ELF-1 (cell line): ENCODE data around the gene TMEM244.
"Not testable (repeated sequence)": the region's sequence is repeated elsewhere in the genome, so short reads cannot be mapped to it uniquely, and the experiment has no call there.

ENCODE experiments used
- DNase-seq: peaks from one replicate; pipeline ENCODE4 v3.0.0-alpha.2; 2016; ENCODE audit warnings: low read depth, low spot score

Gene TMEM244

GRCh38 chr6:129812145-129812777 lies 48.9 kb downstream of the TMEM244 start:
- no peak for DNase-seq

GRCh38 chr6:129807141-129807540 lies 54.0 kb downstream of the TMEM244 start:
- DNase-seq: not testable (repeated sequence)

- DNase-seq: not testable (repeated sequence)
Measured at GRCh38 chr6:129802920-129803319, 58.2 kb downstream of the TMEM244 start.

GRCh38 chr6:129801909-129802308 lies 59.2 kb downstream of the TMEM244 start:
- DNase-seq: no peak

DNA sequence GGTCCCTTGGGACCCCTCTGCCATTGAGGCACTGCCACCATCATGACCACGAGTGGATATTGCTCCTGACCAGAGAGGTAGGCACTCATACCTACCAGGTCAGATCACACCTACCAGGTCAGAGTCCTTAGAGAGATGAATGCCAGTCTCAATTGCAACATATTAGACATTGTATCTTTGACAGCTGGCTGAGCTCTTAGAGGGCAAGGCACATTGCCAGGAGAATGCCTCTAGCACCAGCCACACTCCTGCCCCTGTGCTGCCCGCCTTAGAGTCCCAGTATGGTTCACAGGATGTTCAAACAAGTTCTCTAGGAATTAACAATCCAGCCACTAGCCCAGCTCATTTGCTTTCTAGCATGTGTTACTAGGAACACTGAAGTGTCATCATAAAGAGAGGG lies 65.9 kb downstream of the TMEM244 start:
- DNase-seq: no peak

GRCh38 chr6:129793447-129793846 lies 67.7 kb downstream of the TMEM244 start:
- DNase-seq: no peak

DNA sequence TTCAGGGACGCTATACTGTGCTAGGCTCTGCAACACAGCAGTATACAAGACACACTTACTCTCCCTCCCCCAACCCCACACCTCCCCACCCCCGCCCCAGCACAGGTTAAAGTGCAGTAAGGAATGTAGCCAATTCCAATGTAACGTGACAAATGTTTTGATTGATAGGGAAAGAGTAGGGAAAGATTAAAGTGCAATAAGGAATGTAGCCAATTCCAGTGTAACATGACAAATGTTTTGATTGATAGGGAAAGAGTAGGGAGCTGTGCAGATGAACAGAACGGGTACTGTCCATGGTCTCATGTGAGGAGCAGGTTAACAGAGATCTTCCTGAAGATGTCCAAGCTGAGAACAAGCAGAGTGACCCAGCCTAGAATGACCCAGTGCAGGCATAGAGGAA lies 69.1 kb downstream of the TMEM244 start:
- DNase-seq: no peak

DNA sequence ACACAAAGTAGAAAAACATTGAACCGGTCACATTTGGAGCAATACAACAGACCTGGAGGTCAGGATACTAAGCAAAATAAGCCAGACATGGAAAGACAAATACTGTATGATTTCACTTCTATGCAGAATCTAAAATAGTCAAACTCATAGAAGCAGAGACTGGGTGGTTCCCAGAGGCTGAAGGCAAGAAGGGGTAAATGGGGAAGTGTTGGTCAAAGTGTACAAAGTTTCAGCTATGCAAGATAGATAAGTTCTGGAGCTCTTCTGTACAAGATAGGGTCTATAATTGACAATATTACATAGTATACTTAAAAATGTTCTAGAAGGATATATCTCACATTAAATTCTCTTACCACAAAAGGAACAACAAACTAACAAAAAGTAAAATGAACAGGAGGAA lies 70.3 kb downstream of the TMEM244 start:
- no peak for DNase-seq

DNA sequence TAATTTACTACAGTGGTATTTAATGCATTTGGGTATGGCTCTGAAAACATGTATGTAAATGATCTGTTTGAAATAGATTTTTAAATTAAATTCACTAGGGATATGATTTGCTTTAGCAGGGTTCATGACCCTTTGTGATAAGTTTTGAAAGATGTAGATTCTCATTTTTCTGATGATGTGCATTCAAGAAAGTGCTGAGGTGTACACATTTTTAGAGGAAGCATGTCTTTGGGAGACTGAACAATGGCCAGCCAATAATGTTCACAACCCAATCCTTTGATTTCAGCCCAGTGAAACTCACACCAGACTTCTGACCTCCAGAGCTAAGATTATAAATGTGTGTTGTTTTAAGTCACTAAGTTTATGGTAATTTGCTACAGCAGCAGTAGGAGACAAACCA lies 71.1 kb downstream of the TMEM244 start:
- no peak for DNase-seq

GRCh38 chr6:129787816-129788215 lies 73.3 kb downstream of the TMEM244 start:
- no peak for DNase-seq

DNA sequence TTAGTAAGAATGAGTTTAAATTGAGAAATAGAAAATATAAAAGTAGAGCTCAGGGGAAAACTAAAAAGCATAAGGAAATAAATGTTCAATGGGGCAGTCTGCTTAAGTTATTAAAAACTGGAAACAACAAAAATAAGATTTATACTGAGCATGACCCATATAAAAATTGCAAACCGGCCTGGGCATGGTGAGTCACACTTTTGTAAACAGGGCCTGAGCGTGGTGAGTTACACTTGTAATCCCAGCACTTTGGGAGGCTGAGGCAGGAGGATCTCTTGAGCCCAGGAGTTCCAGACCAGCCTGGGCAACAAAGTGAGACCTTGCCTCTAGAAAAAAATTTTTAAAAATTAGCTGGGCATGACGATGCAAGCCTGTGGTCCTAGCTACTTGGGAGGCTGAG lies 74.6 kb downstream of the TMEM244 start:
- no peak for DNase-seq

DNA sequence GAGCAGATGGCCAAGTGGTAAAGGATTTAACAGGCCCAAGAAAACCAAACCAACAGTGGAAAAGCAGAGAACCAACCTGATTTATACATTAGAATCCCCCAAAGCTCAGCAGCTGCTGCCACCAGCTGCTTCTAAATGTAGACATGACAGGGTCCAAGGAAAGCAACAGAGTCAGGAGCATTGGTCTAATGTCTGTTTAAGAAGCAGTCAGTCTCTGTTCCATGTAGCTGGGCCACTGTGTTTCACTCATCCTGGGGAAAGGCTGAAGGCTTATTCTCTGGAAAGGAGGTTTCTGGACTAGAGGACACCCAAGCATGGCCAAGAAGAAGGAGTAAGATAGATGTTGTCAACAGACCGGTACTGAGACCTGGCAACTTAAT lies 75.4 kb downstream of the TMEM244 start:
- DNase-seq: no peak

- no peak for DNase-seq
Measured at GRCh38 chr6:129785047-129785755, 75.9 kb downstream of the TMEM244 start.
